ENCODE measurements around the gene DMBT1.

- TF ChIP-seq CTCF (conservative IDR thresholded peaks at IDR 0.05 in 1 of 2, IDR thresholded peaks at IDR 0.05 in 1 of 2; ENCODE audit: extremely low read depth in 1 of 2, insufficient read depth in 1 of 2, low read depth in 1 of 2, low read length in 2 of 2) (no peak), EZH2 (IDR thresholded peaks at IDR 0.05; ENCODE audit: borderline replicate concordance, low read length) (no peak)
Observed at GRCh38 chr10:122632576-122632975, 72.0 kb downstream of the DMBT1 start.

Measured in mammary epithelial cell (primary cell).